OCI-LY3 (cell line): ENCODE measurements around the gene GATAD1.

Source experiments
- CTCF ChIP-seq: fragments of 200-600, 300-600 bp; sonication (generic); IDR thresholded peaks from 2 replicates; pipeline ENCODE4 v1.5.1; 2014; ENCODE audit warnings: antibody characterized with exemption, low read length, low read depth
- EZH2phosphoT487 ChIP-seq: fragments of 200-600 bp; shearing (Covaris generic); IDR thresholded peaks from 2 replicates; pipeline ENCODE4 v1.6.1; 2018; ENCODE audit warnings: antibody characterized with exemption, mixed run types, low read depth

GRCh38 chr7:92400013-92400412 is 47.3 kb upstream of the GATAD1 start:
- TF ChIP-seq CTCF: no peak
- TF ChIP-seq EZH2phosphoT487: no peak
